Osteoblast (primary cell): ENCODE data around the gene NAT9. TPM values are rescaled to one million over a fixed set of nuclear protein-coding genes. Genes with fewer than 3 reads are reported as not detected.

Source experiments
- DNase-seq: peaks from one replicate; pipeline ENCODE4 v3.0.0; 2011; ENCODE audit warnings: low spot score, mixed read lengths; ENCODE audit not compliant: insufficient read length; ENCODE audit errors: missing footprints
- H2AFZ ChIP-seq: 2 replicates; pipeline ENCODE4 v1.6.0; 2011; ENCODE audit warnings: mild to moderate bottlenecking, low read length
- H3K27ac ChIP-seq: 2 replicates; pipeline ENCODE4 v1.5.1; 2011; ENCODE audit warnings: mild to moderate bottlenecking, low read depth, low read length, moderate library complexity
- H3K27me3 ChIP-seq: 2 replicates; pipeline ENCODE4 v1.6.0; 2012; ENCODE audit warnings: mild to moderate bottlenecking, control low read depth, inconsistent platforms, low read length, moderate library complexity; ENCODE audit not compliant: insufficient read depth
- H3K36me3 ChIP-seq: 2 replicates; pipeline ENCODE4 v1.5.1; 2011; ENCODE audit warnings: mild to moderate bottlenecking, low read length, control low read depth, moderate library complexity; ENCODE audit not compliant: insufficient read depth
- H3K4me1 ChIP-seq: 2 replicates; pipeline ENCODE4 v1.5.1; 2011; ENCODE audit warnings: mild to moderate bottlenecking, low read length, control low read depth, moderate library complexity; ENCODE audit not compliant: insufficient read depth
- H3K4me2 ChIP-seq: 2 replicates; pipeline ENCODE4 v1.6.0; 2011; ENCODE audit warnings: mild to moderate bottlenecking, low read length; ENCODE audit not compliant: insufficient read depth
- H3K4me3 ChIP-seq: fragments of 200-600 bp; sonication (generic); 3 replicates; pipeline ENCODE4 v1.5.1; 2012; ENCODE audit warnings: mild to moderate bottlenecking, low read length, inconsistent platforms; ENCODE audit not compliant: insufficient read depth
- H3K79me2 ChIP-seq: 2 replicates; pipeline ENCODE4 v1.6.0; 2012; ENCODE audit warnings: mild to moderate bottlenecking, low read length, control low read depth, inconsistent platforms; ENCODE audit not compliant: insufficient read depth
- H3K9me3 ChIP-seq: 2 replicates; pipeline ENCODE4 v1.5.1; 2011; ENCODE audit warnings: low read depth, low read length, control low read depth
- H4K20me1 ChIP-seq: 2 replicates; pipeline ENCODE4 v1.6.0; 2012; ENCODE audit warnings: mild to moderate bottlenecking, low read length, control low read depth; ENCODE audit not compliant: insufficient read depth
- total RNA-seq: library from RNA; depleted of rRNA; stranded (reverse); fragments of >200 nt; gene quantifications from 2 replicates; pipeline ENCODE4 v1.2.3, GENCODE V29; 2012
- TF ChIP-seq, protein P1 (sequence below): IDR thresholded peaks from 2 replicates; pipeline ENCODE4 v1.5.1; 2011; ENCODE audit warnings: mild to moderate bottlenecking, low read depth, low read length, moderate library complexity; ENCODE audit errors: extremely low read depth

The NAT9 gene
- total RNA-seq, 1 donor = 35.1 TPM

GRCh38 chr17:74767111-74767516 is 9.0 kb downstream of the NAT9 start:
- Histone ChIP-seq H3K36me3 (peaks cover 18% of the 10 kb centered on the region), H3K79me2 (no peaks in the 10 kb centered on the region), H3K27ac (peak overlapping the region; percentile 72), H4K20me1 (peaks cover 7% of the 10 kb centered on the region), H3K4me2 (no peak overlapping the region), H3K9me3 (no peaks in the 10 kb centered on the region), H3K4me3 (no peak overlapping the region), H3K27me3 (no peaks in the 10 kb centered on the region), H2AFZ (no peak overlapping the region), H3K4me1 (peaks cover 20% of the 10 kb centered on the region)
- peak; percentile 69 for DNase-seq
- TF ChIP-seq, protein P1, sequence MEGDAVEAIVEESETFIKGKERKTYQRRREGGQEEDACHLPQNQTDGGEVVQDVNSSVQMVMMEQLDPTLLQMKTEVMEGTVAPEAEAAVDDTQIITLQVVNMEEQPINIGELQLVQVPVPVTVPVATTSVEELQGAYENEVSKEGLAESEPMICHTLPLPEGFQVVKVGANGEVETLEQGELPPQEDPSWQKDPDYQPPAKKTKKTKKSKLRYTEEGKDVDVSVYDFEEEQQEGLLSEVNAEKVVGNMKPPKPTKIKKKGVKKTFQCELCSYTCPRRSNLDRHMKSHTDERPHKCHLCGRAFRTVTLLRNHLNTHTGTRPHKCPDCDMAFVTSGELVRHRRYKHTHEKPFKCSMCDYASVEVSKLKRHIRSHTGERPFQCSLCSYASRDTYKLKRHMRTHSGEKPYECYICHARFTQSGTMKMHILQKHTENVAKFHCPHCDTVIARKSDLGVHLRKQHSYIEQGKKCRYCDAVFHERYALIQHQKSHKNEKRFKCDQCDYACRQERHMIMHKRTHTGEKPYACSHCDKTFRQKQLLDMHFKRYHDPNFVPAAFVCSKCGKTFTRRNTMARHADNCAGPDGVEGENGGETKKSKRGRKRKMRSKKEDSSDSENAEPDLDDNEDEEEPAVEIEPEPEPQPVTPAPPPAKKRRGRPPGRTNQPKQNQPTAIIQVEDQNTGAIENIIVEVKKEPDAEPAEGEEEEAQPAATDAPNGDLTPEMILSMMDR = no peak

DNA sequence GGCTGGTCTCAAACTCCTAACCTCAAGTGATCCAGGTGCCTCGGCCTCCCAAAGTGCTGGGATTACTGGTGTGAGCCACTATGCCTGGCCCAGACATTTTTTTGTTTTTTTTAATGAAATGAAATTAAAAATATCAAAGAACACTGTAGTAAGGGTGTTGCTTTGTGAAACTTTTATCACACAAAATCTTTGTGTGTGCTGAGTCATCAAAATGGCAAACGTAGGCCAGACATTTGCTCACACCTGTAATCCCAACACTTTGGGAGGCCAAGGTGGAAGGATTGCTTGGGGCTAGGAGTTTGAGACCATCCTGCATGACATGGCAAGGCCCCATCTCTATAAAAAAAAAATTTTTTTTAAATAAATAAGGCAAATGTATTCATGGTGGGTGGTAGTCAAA is 9.7 kb downstream of the NAT9 start:
- Histone ChIP-seq H3K79me2 (no peaks in the 10 kb centered on the region), H2AFZ (no peak overlapping the region), H4K20me1 (peaks cover 6% of the 10 kb centered on the region), H3K4me2 (no peak overlapping the region), H3K27ac (no peak overlapping the region), H3K36me3 (peaks cover 11% of the 10 kb centered on the region), H3K4me3 (no peak overlapping the region), H3K4me1 (peaks cover 20% of the 10 kb centered on the region), H3K9me3 (no peaks in the 10 kb centered on the region), H3K27me3 (no peaks in the 10 kb centered on the region)
- TF ChIP-seq, protein P1 = no peak
- no peak for DNase-seq

- Histone ChIP-seq H3K27ac (no peak overlapping the region), H3K36me3 (no peaks in the 10 kb centered on the region), H4K20me1 (peaks cover under 1% of the 10 kb centered on the region), H3K4me1 (peaks cover 31% of the 10 kb centered on the region), H2AFZ (no peak overlapping the region), H3K79me2 (peaks cover 6% of the 10 kb centered on the region), H3K4me2 (no peak overlapping the region), H3K9me3 (no peaks in the 10 kb centered on the region), H3K27me3 (no peaks in the 10 kb centered on the region), H3K4me3 (no peak overlapping the region)
- TF ChIP-seq, protein P1 = no peak
- peak; percentile 84 for DNase-seq
Observed at GRCh38 chr17:74764751-74765286, 11.3 kb downstream of the NAT9 start.

DNA sequence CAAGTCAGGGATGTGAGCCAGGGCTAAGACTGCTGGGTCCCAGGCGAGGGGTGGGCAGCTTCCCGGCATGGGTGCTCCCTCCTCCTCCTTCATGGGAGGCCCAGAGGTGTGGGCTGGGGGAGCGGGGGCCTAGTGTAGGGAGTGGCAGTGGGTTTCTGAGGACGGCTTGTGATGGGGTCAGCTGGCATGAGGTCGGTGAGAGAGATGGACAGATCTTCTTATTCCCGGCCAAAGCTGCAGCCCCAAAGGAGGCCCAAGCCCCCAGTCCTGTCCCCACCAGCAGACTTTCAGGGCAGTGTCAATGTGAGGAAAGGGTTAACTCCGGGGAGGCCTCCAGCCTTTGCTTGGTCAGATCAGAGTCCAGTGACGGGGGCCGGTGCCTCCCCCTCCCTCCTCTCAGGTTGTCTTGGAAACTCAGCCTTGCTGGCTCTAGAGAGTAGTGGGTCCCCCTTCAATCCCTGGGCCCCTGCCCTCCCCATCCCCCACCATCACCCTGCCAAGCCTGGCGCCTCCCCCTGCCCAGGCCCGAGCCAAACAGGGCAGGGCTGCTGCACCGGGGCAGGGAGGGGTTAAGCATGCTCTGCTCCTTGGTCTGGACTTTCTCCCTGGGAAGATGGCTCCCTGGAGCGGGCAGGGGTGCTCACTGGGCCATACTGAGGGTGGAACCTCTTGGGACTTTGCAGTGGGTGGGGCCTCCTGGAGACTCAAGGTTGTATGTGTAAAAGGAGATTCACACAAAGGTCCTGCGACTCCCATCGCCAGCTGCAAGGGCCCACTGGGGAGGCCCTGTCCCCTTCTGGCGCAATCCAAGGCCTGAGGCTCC is 12.4 kb downstream of the NAT9 start:
- H3K27ac ChIP-seq = no peak overlapping the region
- H3K4me1 ChIP-seq = peaks cover 35% of the 10 kb centered on the region
- H3K4me3 ChIP-seq = no peak overlapping the region
- no peaks in the 10 kb centered on the region for H3K36me3 ChIP-seq
- no peaks in the 10 kb centered on the region for H3K9me3 ChIP-seq
- H3K27me3 ChIP-seq = no peaks in the 10 kb centered on the region
- H4K20me1 ChIP-seq = peaks cover 4% of the 10 kb centered on the region
- peaks cover 10% of the 10 kb centered on the region for H3K79me2 ChIP-seq
- H2AFZ ChIP-seq = no peak overlapping the region
- DNase-seq = peak; percentile 61
- TF ChIP-seq, protein P1 = no peak
- H3K4me2 ChIP-seq = no peak overlapping the region
